Body of pancreas (tissue), 4 donors: Measurements from ENCODE around the gene TOX2. TPM values are rescaled to one million over a fixed set of nuclear protein-coding genes. Genes with fewer than 3 reads are reported as not detected.

Experiments
- ATAC-seq: fragments of 150-250 bp; one replicate; pipeline ENCODE4 v1.9.1; 2016
- DNase-seq, 4 donors: peaks; one replicate each; pipeline ENCODE4 v3.0.0-alpha.2; 2019
- H3K27ac ChIP-seq, 4 donors: fragments of 200-600 bp; sonication (generic); 1 replicate in 3 of 4; 2 replicates in 1 of 4; pipeline versions ENCODE4 v1.5.1 to v1.6.1; 2016 to 2019; ENCODE audit warnings: mild to moderate bottlenecking in 1 of 4, mixed read lengths in 1 of 4, moderate library complexity in 1 of 4
- H3K27me3 ChIP-seq, 2 donors: fragments of 200-600 bp; sonication (generic); one replicate each; pipeline ENCODE4 v1.6.0; 2016; ENCODE audit warnings: mild to moderate bottlenecking in 1 of 2
- H3K36me3 ChIP-seq, 2 donors: fragments of 200-600 bp; sonication (generic); replicated peaks in 1 of 2; 2 replicates each; pipeline ENCODE4 v1.5.1; 2016; ENCODE audit warnings: low read depth in 2 of 2; ENCODE audit not compliant: insufficient read depth in 1 of 2
- H3K4me1 ChIP-seq: fragments of 200-600 bp; sonication (generic); one replicate; pipeline ENCODE4 v1.6.0; 2016
- H3K4me3 ChIP-seq, 2 donors: fragments of 200-600 bp; sonication (generic); 1 replicate in 1 of 2; 2 replicates in 1 of 2; pipeline ENCODE4 v1.5.1; 2016 to 2019
- H3K9me3 ChIP-seq, 3 donors: fragments of 200-600 bp; sonication (generic); 1 replicate in 2 of 3; 2 replicates in 1 of 3; pipeline ENCODE4 v1.5.1; 2016
- POLR2A ChIP-seq, 3 donors: fragments of 450-650 bp; IDR thresholded peaks; one replicate each; pipeline ENCODE4 v1.6.1; 2016; ENCODE audit warnings: antibody characterized with exemption in 3 of 3, mild to moderate bottlenecking in 2 of 3
- WGBS, 2 donors: methylation state at CpG; one replicate each; pipeline ENCODE4 v1.1.5; 2017; 5-methylcytosine and 5-hydroxymethylcytosine counted together
- intact Hi-C: fragments of 100-400 bp; cut with DNase I; formaldehyde crosslinking; loops from one replicate; pipeline ENCODE4 v1.15.1; 2023
- total RNA-seq, 2 donors: library from RNA; depleted of rRNA; stranded (reverse); fragments of >200 nt; gene quantifications; one replicate each; pipeline ENCODE4 v1.1.0, GENCODE V29; 2016
- TF ChIP-seq, protein P1 (sequence below), 7 experiments: fragments of 450-650 bp in 4 of 7; fragments of 200-600 bp in 3 of 7; sonication (generic) in 3 of 7; IDR thresholded peaks; one replicate each; pipeline ENCODE4 v1.5.1; 2016 to 2019; ENCODE audit warnings: antibody characterized with exemption in 7 of 7

Gene TOX2
- total RNA-seq, 2 donors from 2014 or later, result 1.8 to 2.0 TPM

DNA sequence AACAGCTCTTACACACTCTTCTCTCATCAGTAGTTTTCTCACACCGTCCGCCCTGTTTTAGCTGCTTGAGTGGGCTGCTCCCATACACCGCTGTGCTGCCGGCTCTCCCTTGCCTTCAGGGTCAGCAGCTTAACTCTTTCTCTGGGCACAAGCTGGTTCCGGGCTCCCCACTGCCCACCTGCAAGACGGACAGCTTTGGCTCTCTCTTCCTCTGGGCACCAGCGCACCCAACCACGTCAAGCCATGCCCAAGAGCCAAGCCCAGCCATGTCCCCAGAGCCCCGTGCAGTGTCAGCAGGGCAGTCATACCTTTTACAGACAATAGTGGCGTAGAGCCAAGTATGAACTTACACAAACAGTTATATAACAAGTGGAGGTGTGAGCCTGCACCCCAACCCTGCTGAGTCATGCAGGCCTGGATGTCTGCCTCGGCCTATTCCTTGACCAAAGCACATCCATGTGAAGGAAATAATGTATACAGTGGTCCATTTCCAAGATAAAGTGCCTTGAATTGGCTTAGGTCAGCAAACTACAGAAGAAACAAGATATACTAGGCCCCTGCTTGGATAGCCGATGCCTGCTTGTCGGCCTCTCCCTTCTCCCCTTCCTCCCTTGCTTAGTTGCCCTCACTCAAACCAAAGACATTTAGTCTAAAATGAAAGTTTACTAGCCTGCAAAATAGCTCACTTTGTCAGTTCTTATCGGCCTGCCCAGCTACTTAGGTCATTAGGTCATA lies 183.0 kb downstream of the TOX2 start:
- no peak overlapping the region for H3K27ac ChIP-seq
- no peaks in the 10 kb centered on the region for H3K9me3 ChIP-seq
- no peaks in the 10 kb centered on the region for H3K27me3 ChIP-seq
- H3K4me1 ChIP-seq, result no peaks in the 10 kb centered on the region
- H3K4me3 ChIP-seq, result no peak overlapping the region
- TF ChIP-seq, protein P1, sequence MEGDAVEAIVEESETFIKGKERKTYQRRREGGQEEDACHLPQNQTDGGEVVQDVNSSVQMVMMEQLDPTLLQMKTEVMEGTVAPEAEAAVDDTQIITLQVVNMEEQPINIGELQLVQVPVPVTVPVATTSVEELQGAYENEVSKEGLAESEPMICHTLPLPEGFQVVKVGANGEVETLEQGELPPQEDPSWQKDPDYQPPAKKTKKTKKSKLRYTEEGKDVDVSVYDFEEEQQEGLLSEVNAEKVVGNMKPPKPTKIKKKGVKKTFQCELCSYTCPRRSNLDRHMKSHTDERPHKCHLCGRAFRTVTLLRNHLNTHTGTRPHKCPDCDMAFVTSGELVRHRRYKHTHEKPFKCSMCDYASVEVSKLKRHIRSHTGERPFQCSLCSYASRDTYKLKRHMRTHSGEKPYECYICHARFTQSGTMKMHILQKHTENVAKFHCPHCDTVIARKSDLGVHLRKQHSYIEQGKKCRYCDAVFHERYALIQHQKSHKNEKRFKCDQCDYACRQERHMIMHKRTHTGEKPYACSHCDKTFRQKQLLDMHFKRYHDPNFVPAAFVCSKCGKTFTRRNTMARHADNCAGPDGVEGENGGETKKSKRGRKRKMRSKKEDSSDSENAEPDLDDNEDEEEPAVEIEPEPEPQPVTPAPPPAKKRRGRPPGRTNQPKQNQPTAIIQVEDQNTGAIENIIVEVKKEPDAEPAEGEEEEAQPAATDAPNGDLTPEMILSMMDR (IDR thresholded peaks at IDR 0.05), result no peak
- no peak for TF ChIP-seq POLR2A (IDR thresholded peaks at IDR 0.05)
- no peaks in the 10 kb centered on the region for H3K36me3 ChIP-seq
- 65 to 80% methylated on average over 10 to 14 of the region's 14 CpGs for WGBS, 2 donors
- ATAC-seq (no peak), DNase-seq (no peak)
- intact Hi-C loops, result no loop called here

- no peaks in the 10 kb centered on the region for H3K36me3 ChIP-seq
Measured at GRCh38 chr20:44098256-44098630, 183.6 kb downstream of the TOX2 start.

GRCh38 chr20:44098657-44099056 lies 184.0 kb downstream of the TOX2 start:
- intact Hi-C loops, result no loop called here

More at GRCh38 chr20:44098256-44098630, 183.6 kb downstream of the TOX2 start:
- Histone ChIP-seq H3K27me3 (no peaks in the 10 kb centered on the region), H3K4me3 (no peak overlapping the region), H3K9me3 (no peaks in the 10 kb centered on the region), H3K4me1 (no peaks in the 10 kb centered on the region), H3K27ac (no peak overlapping the region)
- TF ChIP-seq, protein P1 (IDR thresholded peaks at IDR 0.05), result no peak
- intact Hi-C loops, result no loop called here
- ATAC-seq, result no peak
- WGBS, 2 donors, result 85 to 86% methylated on average over 5 to 6 of the region's 6 CpGs
- DNase-seq, result no peak

GRCh38 chr20:44099832-44100231 lies 185.2 kb downstream of the TOX2 start:
- Histone ChIP-seq H3K9me3 (no peaks in the 10 kb centered on the region), H3K36me3 (no peaks in the 10 kb centered on the region), H3K4me1 (no peaks in the 10 kb centered on the region), H3K27me3 (no peaks in the 10 kb centered on the region), H3K27ac (no peak overlapping the region), H3K4me3 (no peak overlapping the region)
- intact Hi-C loops, result no loop called here
- no peak for DNase-seq
- 45 to 52% methylated on average over 7 of the region's 7 CpGs for WGBS, 2 donors
- no peak for TF ChIP-seq POLR2A (IDR thresholded peaks at IDR 0.05)
- TF ChIP-seq, protein P1 (IDR thresholded peaks at IDR 0.05), result no peak
- ATAC-seq, result no peak

More at GRCh38 chr20:44098657-44099056, 184.0 kb downstream of the TOX2 start:
- Histone ChIP-seq H3K27ac (no peak overlapping the region), H3K27me3 (no peaks in the 10 kb centered on the region), H3K9me3 (no peaks in the 10 kb centered on the region), H3K4me1 (no peaks in the 10 kb centered on the region), H3K36me3 (no peaks in the 10 kb centered on the region), H3K4me3 (no peak overlapping the region)
- TF ChIP-seq POLR2A (IDR thresholded peaks at IDR 0.05), result no peak
- TF ChIP-seq, protein P1 (IDR thresholded peaks at IDR 0.05), result no peak
- WGBS, 2 donors, result 91 to 97% methylated on average over 5 of the region's 5 CpGs
- ATAC-seq (no peak), DNase-seq (no peak)

DNA sequence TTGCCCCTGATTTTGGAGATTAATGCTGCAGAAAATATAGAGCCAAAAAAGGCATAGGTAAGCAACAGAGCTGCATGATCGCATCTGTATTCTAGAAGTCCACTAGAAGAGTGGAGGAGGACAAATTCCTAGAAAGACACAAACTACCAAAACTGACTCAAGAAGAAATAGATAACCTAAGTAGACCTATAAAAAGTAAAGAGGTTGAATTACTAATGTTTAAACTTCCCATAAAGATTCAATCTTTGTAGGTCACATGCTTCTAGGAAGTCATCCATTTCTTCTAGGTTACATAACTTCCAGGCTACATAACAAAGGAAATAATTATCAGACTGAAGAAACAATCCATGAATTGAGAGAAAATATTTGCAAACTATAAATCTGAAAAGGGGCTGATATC lies 187.9 kb downstream of the TOX2 start:
- TF ChIP-seq POLR2A (IDR thresholded peaks at IDR 0.05), result no peak
- DNase-seq (no peak), ATAC-seq (no peak)
- Histone ChIP-seq H3K4me3 (no peak overlapping the region), H3K27ac (no peak overlapping the region), H3K27me3 (no peaks in the 10 kb centered on the region), H3K9me3 (no peaks in the 10 kb centered on the region), H3K36me3 (no peaks in the 10 kb centered on the region), H3K4me1 (no peaks in the 10 kb centered on the region)
- intact Hi-C loops, result no loop called here
- WGBS, 2 donors, result 76 to 88% methylated on average over 1 of the region's 1 CpG
